NCI-H187 treated with DMSO at 0.1 percent for 48 hours (cell line): ENCODE results near the gene COG4.
"Not testable (repeated sequence)": the region's sequence is repeated elsewhere in the genome, so short reads cannot be mapped to it uniquely, and the experiment has no call there.

Experiments
- DNase-seq: peaks from one replicate; lab custom pipeline; 2025; lab: John Stamatoyannopoulos, UW

The COG4 gene

DNA sequence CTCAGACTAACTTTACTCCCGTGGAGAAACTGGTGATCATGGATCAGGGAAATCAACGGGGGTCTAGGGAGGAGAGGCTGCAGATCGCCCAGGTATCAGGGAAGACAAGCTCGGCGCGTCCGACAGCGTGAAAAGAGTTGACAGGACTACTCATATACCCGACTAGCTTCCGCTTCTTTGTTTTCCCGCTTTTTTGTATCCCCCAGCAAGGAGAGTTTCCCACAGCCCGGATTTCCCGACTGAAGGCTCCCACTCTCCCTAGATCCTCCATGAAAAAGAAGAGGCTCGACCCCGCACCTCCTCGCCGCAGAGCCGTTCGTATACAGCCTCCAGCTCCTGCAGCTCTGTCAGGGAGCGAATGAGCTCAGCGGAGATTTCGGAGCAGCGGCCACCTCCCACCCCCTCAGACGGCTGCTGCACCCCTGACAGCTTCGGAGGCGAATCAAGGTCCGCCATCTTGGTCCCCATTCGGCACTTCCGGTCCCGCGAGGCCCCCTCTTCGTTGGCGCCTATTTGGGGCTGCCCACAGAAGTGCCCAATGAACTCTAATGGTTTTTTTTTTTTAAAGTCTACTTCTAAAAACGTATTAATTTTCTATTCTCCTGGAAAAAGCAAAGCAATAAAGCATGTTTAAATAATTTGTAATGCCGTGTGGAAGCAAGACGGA, at the start of gene COG4:
Gene COG4 (minus strand): TSS at position 479 of the 667 bp plus-strand sequence. CDS start 11 bp downstream, at position 468.
- DNase-seq, result no peak

DNA sequence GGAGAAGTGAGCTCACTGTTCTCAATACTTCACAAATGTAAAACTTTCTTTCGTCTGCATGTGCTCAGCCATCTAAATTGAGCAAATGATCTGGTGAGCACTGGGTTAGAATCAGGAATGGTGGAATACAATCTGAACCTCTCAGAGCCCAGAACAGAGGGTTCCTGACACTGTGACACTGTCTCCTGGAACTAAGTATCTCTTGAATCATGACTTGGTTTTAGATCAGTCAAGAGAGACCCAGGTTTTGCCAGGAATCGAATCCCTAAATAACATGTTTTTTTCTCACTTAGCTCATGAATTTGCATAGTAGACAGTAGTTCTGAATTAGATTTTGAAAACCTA, 49.5 kb upstream of the COG4 start:
- DNase-seq, result no peak

DNA sequence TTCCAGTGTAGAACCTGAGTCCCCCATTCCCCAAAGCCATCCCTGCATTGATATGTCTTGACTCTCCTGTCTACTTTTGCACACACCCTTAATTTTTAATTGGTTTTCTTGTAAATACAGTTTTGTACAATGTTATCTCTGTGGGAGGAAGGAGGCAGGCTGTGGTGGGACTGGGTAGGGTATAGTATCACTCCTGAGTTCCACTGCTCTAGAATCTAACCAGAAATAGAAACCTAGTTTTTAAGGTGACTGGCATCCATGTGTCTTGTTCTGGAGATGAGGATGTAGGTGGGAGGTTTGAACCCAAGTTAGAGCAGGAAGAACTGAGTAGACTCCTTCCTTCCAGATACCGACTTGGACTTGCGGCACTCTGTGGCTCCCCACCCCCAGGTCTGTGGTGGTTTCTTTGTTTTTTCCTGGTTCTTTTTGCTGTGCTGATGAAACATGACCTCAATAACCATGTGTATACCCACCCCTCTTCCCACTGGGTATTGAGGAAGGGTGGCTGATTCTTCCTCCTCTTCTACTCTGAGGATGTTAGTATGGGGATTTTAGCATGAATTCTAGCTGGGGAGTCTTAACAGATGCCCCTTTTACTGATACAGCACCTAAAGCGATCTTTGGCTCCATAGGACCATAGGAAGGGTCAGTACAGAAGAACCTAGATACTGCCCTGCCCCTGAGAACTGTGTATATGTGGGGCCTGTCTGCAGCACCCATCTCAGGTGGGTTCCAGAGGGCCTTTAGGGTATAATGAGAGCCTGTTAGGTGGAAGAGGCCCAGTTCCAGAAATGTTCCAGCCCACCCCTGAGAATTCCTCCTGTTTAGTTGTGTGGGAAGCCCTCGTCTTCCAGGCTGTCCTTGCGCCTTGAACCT, 48.9 kb upstream of the COG4 start:
- no peak for DNase-seq

DNA sequence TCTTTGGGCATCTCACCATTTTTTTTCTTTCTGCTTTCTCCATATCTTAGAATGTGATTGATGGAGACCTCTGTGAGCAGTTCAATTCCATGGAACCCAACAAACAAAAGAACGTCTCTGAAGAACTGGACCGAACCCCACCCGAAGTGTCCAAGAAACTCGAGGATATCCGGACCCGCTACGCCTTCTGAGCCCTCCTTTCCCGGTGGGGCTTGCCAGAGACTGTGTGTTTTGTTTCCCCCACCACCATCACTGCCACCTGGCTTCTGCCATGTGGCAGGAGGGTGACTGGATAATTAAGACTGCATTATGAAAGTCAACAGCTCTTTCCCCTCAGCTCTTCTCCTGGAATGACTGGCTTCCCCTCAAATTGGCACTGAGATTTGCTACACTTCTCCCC, 48.3 kb upstream of the COG4 start:
- DNase-seq, result no peak

DNA sequence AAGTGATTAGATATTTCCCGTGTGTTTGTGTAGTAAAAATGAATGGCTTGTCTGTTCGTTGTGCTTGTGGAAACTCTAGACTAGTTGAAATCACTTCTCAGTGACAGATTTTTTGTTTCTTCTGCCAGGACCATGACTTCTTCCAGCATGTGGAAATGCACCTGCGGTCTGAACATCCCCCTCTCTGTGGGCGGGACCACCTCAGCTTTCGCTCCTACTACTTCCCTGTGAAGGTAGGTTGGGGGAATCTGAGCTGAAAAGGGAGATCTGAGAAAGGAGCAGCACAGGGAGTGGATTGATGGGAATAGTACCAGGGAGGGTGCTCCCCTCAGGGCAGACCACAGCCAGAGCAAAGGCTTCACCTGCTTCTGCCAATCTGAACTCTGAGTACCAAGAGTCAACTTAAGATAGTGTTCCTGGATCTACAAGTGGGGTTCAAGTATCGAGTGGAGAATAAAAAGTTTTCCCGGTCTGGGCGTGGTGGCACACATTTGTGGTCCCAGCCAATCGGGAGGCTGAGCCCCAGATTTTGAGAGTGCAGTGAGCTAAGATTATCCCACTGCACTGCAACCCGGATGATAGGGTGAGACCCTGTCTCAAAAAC, 47.7 kb upstream of the COG4 start:
- no peak for DNase-seq

DNA sequence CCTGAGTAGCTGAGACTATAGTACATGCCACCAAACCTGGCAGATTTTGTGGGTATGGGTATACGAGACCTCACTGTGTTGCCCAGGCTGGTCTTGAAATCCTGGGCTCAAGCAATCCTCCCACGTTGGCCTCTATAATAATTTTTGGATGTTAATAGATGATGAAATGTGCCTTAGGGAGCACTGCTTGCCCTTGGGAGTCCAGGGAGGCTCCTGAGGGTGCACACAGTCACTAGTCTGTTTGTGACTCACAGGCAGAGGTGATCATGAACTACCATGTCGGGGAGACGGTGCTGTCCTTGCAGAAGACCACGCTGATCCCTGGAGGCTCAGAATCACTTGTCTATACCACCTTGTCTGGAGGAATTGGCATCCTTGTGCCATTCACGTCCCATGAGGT, 46.4 kb upstream of the COG4 start:
- DNase-seq, result no peak

DNA sequence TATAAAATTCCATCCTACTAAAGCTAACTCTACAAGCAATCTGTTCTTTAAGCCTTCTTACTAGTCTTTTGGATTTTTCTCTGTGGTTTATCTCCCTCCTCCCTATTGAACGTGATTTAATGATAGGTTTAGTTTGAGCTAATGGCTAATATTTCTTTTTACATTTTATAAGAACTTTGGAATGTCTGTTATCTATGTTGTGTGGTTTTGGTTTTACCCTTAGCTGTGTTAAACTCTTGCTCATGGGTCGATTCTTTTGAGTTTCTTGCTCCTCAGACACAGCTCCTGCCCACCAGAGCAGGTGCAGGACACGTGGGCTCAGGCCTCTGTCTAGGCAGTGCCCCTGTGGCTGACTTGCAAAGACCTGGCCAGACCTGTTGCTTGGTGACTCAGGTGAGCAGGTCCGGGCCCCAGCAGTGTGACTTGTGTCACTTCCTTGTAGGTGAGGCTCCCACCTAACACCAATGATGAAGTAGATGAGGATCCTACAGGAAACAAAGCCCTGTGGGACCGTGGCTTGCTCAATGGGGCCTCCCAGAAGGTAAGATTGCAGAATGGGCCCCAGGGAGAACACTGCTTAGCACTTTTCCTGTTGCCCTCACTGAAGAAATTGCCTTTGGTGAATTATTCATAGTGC, 45.4 kb upstream of the COG4 start:
- DNase-seq, result no peak

DNA sequence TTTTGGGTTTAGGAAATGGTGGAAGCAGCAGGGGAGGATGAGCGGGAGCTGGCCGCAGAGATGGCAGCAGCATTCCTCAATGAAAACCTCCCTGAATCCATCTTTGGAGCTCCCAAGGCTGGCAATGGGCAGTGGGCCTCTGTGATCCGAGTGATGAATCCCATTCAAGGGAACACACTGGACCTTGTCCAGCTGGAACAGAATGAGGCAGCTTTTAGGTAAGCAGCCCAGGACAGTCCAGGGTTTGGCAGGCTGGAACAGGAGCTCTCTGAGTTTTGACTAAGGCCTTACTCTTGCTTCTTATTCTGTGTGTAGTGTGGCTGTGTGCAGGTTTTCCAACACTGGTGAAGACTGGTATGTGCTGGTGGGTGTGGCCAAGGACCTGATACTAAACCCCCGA, 41.7 kb upstream of the COG4 start:
- no peak for DNase-seq

DNA sequence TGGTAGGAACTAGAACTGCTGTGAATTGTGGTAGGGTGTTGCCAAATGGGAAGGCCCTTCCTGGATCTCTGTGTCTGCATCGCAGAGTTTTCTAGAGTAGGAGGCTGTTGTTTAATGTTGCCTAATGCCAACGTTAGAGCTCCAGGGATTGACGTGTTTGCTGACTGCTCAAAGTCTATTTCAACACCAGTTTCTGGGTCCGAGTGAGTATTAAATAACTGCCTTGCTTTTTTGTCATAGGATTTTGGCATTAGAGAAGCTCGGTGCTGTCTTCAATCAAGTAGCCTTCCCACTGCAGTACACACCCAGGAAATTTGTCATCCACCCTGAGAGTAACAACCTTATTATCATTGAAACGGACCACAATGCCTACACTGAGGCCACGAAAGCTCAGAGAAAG, 40.3 kb upstream of the COG4 start:
- DNase-seq, result no peak

DNA sequence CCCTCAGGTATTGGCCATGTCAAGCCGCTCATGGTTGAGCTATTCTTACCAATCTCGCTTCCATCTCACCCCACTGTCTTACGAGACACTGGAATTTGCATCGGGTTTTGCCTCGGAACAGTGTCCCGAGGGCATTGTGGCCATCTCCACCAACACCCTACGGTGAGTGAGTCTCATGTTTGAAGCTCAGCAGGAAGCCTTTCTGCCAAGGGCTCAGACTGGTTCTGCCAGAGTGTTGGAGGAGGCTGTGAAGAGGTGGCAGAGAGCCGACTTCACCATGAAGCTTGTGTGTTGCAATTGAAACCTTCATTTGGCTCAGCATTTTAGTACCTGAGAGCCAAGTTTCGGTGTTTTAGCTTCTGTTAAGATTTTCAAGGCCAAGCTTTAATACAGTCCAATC, 38.3 kb upstream of the COG4 start:
- DNase-seq, result no peak

DNA sequence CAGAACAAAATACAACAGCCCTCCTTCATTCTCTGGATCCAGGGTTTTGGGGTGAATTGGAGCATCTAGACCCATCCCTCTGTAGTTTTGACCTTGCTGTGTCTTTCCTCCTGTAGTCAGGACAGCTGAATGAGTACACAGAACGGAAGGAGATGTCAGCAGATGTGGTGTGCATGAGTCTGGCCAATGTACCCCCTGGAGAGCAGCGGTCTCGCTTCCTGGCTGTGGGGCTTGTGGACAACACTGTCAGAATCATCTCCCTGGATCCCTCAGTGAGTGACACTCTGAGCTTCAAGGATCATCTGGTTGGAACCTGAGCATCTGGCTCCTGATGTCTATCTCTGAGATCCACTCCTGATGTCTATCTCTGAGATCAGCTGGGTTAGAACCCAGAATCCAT, 32.7 kb upstream of the COG4 start:
- DNase-seq, result no peak

DNA sequence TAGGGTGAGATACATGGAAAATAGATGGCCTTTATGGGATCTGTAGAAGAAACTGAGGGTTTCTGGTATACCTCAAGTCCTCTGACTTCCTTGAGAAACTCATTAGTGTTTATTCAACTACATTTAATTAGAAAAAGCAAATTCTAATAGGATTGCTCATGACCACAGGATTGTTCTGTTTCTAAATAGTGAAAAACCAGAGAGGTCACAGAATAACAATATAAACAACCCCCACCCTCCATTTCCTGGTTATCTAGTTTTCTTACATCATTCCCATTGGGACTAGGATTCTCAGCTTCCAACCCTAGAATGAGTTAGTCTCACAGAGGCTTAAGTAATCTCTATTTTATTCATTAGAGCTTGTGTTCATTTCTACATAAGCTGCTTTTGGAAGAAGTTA, 30.3 kb upstream of the COG4 start:
- DNase-seq, result no peak

DNA sequence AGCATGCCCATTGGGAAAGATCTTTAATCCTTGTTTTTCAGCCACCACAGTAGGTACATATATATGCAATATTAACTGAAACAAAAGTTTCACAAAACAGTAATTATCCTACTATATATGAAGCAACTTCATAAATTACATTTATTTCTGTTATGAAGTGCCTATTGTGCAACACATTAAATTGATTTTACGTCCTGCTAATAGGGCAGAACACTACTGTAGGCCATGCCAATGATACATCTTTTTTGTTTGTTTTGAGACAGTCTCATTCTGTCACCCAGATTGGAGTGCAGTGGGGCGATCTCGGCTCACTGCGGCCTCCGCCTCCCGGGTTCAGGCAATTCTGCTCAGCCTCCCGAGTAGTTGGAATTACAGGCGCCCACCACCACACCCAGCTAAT, 29.3 kb upstream of the COG4 start:
- DNase-seq, result no peak

DNA sequence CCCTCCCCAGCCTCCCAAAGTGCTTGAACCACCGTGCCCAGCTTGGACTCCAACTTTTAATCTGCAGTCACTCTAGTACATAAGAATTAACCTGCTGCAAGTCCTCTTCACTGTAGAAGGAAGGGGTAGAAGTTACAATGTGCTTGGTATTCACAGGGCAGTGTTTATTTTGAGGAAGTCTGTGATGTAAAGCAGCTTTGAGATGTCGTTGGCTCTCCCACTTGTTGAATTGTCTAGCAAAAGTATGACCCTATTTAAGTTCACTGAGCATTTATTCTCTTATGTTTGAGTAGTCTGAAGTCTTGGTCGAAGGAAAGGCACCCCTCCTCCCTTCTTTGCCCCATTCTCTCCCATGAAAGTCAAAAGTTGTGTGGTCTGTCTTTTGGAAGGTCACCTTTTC, 28.4 kb upstream of the COG4 start:
- DNase-seq, result no peak

DNA sequence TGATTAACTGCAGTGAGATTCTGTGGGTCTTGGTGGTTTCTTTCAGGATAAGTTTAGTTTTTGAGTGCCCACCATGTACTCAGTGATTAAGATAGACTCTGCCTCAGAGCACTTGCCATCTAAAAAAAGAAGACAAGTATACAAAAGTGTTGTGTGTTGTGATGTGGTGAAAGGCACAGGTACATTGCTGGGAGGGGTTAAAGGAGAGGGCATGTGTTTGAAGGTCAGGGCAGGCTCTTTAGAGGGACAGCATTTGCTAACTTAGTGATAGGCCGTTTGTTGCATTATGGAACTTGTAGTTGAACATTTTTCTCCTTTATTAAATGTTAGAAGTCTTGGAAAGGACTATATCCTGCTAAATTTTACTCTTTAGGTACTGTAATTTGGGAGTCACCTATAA, 26.7 kb upstream of the COG4 start:
- DNase-seq, result no peak

DNA sequence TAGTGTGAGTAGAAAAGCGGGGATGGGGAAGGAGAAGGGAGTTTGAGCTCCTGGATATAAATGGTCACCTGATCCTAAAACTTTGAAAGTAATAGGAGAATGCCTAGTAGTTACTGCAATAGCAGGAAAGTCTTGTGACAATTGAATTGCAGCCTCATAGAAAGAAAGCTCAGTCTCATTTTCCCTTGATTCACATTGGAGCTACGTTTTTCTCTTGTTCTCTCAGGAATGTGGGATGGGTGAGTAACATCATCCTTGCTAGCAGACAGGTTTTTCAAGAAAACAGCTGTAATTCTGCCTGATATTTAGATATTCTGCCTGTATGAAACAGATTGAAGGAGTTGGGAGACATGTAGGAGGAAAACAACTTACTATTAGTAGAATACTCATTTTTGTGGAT, 25.6 kb upstream of the COG4 start:
- DNase-seq, result no peak

DNA sequence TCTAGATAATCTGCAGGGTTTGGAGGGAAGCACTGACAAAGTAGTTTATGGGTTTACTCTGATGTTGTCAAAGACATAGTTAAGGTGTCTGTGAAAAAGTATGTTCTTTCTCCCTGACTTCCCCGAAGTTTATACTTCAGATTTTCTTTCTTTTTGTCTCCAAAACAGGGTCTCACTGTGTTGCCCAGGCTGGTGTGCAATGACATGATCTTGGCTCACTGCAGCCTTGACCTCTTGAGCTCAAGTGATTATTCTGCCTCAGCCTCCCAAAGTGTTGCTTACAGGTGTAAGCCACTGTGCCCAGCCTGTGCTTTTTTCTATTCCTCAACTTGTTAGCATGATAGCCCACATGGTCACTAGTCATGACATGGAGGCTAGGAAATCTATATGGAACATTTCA, 21.2 kb upstream of the COG4 start:
- DNase-seq, result no peak

DNA sequence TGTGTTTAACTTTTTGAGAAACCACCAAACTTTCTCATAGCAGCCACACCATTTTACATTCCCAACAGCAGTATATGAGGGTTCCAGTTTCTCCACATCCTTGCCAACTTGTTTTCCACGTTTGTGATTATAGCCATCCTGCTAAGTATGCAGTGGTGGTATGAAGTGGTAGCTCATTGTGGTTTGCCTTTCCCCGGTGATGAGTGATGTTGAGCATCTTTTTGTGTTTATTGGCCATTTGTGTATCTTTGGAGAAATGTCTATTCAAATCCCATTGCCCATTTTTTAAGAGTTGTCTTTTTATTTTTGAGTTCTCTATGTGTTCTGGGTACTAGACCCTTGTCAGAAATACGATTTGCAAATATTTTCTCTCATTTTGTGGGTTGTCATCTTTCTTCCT, 17.6 kb upstream of the COG4 start:
- no peak for DNase-seq

DNA sequence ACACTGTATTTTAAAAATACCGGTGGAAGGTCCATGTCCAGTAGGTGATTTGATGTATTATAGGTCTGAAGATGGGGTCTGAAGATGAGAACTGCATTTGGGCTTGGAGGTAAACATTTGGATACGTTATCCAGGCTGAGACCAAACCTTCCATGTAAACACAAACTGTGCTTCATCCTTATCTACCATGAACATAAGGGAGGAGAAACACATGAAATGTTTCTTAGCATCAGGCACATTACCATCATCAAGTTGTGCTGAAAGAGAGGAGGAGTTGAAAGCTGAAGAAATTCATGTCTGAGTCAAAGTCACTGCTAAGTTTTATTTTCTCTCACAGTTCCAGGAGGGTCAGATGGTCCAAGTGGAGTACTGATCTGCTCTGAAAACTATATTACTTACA, 11.6 kb upstream of the COG4 start:
- no peak for DNase-seq

DNA sequence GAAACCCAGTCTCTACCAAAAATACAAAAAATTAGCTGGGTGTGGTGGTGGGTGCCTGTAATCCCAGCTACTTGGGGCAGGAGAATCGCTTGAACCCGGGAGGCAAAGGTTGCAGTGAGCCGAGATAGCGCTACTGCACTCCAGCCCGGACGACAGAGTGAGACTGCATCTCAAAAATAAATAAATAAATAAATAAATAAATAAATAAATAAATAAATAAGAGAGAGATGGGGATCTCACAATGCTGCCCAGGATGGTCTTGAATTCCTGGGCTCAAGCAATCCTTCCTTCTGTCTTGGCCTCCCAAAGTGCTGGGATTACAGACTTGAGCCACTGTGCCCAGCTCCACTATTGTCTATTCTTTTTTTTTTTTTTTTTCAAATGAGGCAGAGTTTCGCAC, 6.6 kb upstream of the COG4 start:
- DNase-seq, result not testable (repeated sequence)

DNA sequence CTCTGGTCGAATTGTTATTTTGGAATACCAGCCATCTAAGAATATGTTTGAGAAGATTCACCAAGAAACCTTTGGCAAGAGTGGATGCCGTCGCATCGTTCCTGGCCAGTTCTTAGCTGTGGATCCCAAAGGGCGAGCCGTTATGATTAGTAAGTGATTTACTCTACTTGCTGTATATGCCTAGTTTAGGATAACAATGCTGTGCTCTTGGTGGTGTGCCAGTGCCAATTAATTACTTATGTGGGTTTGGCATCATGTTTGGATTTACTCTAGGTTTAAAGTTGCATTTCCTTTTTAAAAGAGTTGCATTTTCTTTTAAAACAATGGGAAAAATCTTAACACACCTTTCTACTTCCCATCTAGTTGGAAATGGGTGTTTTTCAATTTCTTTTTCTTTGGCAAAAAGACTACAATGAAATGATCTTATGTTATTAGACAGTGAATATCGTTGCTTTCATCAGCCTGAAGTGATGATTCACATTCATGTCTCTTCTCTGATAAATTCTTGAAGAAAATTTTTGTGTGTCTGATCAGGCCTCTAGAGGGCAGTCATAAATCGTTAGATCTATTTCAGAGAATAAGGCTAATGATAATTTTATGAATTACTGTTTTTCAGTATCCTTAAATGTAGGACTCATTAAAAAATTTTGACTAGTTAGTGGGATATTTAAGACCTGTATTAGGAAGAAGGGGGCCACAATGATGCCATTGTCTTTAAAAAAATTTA, 5.9 kb upstream of the COG4 start:
- no peak for DNase-seq

DNA sequence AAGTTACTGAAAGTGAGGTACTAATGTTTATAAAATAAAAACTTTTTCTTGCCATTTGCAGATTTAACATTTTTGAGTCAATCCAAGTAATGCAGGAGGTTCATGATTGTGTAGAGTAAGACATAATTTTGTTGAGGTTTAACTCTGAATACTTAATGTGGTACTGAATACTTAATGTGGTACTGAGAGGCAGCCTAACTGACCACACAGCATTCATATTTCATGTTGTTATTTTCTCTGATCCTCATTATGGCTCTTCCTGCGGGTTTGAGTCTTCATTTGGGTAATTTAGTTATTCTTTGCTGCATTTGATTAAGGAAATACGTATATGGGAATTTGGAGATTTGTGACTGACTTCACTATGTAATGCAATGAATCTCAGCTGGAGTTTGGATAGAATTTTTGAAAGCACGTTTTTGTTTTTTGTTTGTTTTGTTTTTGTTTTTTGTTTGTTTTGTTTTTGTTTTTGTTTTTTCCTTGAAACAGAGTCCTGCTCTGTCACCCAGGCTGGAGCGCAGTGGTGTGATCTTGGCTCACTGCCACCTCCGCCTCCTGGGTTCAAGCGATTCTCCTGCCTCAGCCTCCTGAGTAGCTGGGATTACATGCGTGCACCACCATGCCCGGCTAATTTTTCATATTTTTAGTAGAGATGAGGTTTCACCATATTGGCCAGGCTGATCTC, 4.1 kb upstream of the COG4 start:
- DNase-seq, result no peak
